Tibial artery (tissue), 4 donors: Measurements from ENCODE around the gene PRR19.

ENCODE experiments used
- DNase-seq, 2 donors: peaks; one replicate each; pipeline ENCODE4 v3.0.0-alpha.2; 2019
- H3K27ac ChIP-seq, 2 donors: fragments of 200-600 bp; sonication (generic) in 1 of 2; 1 replicate in 1 of 2; 2 replicates in 1 of 2; pipeline ENCODE4 v1.5.1; 2018 to 2019; ENCODE audit warnings: mild to moderate bottlenecking in 1 of 2
- H3K27me3 ChIP-seq, 2 donors: fragments of 200-600 bp; sonication (generic) in 1 of 2; one replicate each; pipeline versions ENCODE4 v1.5.1 to v1.6.0; 2016 to 2019
- H3K36me3 ChIP-seq, 3 donors: fragments of 200-600 bp; sonication (generic) in 2 of 3; one replicate each; pipeline ENCODE4 v1.5.1; 2016 to 2019; ENCODE audit warnings: mild to moderate bottlenecking in 2 of 3
- H3K4me1 ChIP-seq, 4 donors: fragments of 200-600 bp; sonication (generic) in 2 of 4; 1 replicate in 3 of 4; 2 replicates in 1 of 4; pipeline ENCODE4 v1.5.1; 2016 to 2019
- H3K4me3 ChIP-seq, 2 donors: fragments of 200-600 bp; sonication (generic) in 1 of 2; 1 replicate in 1 of 2; 2 replicates in 1 of 2; pipeline ENCODE4 v1.5.1; 2018 to 2019; ENCODE audit warnings: mild to moderate bottlenecking in 2 of 2
- H3K9me3 ChIP-seq, 3 donors: fragments of 200-600 bp; sonication (generic) in 1 of 3; one replicate each; pipeline ENCODE4 v1.5.1; 2016 to 2019
- intact Hi-C: fragments of 100-400 bp; cut with DNase I; formaldehyde crosslinking; loops from one replicate; pipeline ENCODE4 v1.15.0; 2023; ENCODE audit warnings: low total_unique reads
- TF ChIP-seq, protein P1 (sequence below), 2 experiments: fragments of 200-600 bp in 1 of 2; fragments of 450-650 bp in 1 of 2; IDR thresholded peaks; one replicate each; pipeline ENCODE4 v1.5.1; 2017 to 2019; ENCODE audit warnings: antibody characterized with exemption in 2 of 2, mild to moderate bottlenecking in 1 of 2, moderate library complexity in 1 of 2

Gene PRR19

DNA sequence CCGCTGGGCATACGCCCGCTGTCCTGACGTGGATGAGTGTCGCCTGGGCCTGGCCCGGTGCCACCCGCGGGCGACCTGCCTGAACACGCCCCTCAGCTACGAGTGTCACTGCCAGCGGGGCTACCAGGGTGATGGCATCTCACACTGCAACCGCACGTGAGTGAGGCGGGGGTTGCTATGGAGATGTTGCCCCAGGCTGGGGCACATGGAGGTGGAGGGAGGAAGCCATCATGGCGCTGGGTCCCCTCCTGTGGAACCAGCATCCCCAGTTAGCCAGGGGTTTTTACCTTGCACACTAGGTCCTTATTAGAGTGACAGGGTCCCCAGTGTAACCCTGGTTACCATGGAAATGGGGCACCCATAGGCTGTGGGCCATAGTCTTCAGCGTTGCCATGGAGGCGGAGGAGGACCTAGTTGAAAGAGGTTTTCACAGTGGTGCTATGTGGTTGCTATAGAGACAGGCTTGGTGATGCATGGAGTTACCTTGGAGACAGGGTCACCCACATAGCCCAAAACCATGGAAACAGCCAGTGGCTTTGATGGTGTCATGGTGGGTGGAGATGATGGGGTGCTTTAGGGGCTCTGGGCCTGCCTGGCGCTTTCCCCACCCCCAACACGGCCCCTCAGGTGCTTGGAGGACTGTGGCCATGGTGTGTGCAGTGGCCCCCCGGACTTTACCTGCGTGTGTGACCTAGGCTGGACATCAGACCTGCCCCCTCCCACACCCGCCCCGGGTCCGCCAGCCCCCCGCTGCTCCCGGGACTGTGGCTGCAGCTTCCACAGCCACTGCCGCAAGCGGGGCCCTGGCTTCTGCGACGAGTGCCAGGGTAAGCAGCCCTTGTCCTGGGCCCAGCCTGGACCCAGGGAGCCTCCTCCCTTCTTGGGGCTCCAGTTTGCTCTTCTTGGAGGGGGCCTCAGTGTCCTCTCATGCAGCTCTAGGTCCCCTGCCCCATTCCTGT is 50.6 kb downstream of the PRR19 start:
- H3K4me3 ChIP-seq = no peak overlapping the region
- no peak overlapping the region for H3K27ac ChIP-seq
- H3K9me3 ChIP-seq = no peaks in the 10 kb centered on the region
- no peak for DNase-seq
- peaks cover 29 to 79% (median 74%) of the 10 kb centered on the region in 3 donors for H3K36me3 ChIP-seq
- intact Hi-C loops = no loop called here
- no peaks in the 10 kb centered on the region for H3K4me1 ChIP-seq
- no peaks in the 10 kb centered on the region for H3K27me3 ChIP-seq
- TF ChIP-seq, protein P1, sequence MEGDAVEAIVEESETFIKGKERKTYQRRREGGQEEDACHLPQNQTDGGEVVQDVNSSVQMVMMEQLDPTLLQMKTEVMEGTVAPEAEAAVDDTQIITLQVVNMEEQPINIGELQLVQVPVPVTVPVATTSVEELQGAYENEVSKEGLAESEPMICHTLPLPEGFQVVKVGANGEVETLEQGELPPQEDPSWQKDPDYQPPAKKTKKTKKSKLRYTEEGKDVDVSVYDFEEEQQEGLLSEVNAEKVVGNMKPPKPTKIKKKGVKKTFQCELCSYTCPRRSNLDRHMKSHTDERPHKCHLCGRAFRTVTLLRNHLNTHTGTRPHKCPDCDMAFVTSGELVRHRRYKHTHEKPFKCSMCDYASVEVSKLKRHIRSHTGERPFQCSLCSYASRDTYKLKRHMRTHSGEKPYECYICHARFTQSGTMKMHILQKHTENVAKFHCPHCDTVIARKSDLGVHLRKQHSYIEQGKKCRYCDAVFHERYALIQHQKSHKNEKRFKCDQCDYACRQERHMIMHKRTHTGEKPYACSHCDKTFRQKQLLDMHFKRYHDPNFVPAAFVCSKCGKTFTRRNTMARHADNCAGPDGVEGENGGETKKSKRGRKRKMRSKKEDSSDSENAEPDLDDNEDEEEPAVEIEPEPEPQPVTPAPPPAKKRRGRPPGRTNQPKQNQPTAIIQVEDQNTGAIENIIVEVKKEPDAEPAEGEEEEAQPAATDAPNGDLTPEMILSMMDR (IDR thresholded peaks at IDR 0.05) = no peak

DNA sequence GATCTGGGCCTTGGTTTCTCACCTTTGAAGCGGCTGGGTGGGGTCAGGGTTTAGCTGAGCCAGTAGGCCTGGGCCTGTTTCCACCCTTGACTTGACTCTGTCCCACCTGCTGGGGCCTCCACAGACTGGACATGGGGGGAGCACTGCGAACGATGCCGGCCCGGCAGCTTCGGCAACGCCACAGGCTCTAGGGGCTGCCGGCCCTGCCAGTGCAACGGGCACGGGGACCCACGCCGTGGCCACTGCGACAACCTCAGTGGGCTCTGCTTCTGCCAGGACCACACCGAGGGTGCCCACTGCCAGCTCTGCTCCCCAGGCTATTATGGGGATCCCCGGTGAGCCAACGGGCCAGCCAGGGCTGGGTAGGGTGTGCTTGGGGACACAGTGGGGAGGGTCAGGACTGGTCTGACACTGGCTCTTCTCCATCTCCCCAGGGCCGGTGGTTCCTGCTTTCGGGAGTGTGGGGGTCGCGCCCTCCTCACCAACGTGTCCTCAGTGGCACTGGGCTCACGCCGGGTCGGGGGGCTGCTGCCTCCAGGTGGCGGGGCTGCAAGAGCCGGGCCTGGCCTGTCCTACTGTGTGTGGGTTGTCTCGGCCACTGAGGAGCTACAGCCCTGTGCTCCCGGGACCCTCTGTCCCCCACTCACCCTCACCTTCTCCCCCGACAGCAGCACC is 51.5 kb downstream of the PRR19 start:
- Histone ChIP-seq H3K4me1 (no peaks in the 10 kb centered on the region), H3K4me3 (no peak overlapping the region), H3K27me3 (no peaks in the 10 kb centered on the region), H3K27ac (no peak overlapping the region), H3K9me3 (no peaks in the 10 kb centered on the region), H3K36me3 (peaks cover 32 to 79% (median 75%) of the 10 kb centered on the region in 3 donors)
- intact Hi-C loops = no loop called here
- TF ChIP-seq, protein P1 (IDR thresholded peaks at IDR 0.05) = no peak
- no peak for DNase-seq

DNA sequence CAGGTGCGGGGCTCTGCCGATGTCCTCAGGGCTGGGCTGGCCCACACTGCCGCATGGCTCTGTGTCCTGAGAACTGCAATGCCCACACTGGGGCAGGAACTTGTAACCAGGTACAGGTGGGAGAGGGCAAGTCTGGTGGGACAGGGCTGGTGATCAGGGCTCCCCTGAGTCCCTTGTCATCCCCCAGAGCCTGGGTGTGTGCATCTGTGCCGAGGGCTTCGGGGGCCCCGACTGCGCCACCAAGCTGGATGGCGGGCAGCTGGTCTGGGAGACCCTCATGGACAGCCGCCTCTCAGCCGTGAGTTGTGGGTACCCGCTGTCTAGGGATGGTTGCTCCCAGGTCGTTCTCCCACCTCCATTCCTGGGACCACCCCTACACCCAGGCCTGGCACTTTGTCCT is 54.0 kb downstream of the PRR19 start:
- intact Hi-C loops = no loop called here
- Histone ChIP-seq H3K4me1 (no peaks in the 10 kb centered on the region), H3K9me3 (no peaks in the 10 kb centered on the region), H3K36me3 (peaks cover 37 to 94% (median 73%) of the 10 kb centered on the region in 3 donors), H3K27me3 (no peaks in the 10 kb centered on the region), H3K4me3 (no peak overlapping the region), H3K27ac (no peak overlapping the region)
- no peak for DNase-seq
- TF ChIP-seq, protein P1 (IDR thresholded peaks at IDR 0.05) = no peak

DNA sequence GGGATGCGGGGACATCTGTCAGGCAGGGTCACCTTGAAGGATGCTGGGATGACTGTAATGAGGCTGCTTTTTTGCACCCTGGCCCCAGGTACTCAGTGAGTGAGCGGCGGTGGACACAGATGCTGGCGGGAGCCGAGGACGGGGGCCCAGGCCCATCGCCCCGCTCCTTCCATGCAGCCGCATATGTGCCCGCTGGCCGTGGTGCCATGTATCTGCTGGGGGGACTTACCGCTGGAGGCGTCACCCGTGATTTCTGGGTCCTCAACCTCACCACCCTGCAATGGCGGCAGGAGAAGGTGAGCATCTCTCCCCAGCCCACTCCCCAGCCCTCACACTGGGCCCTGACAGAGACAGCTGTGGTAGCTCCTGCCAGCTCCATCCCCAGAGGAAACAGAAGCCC is 54.8 kb downstream of the PRR19 start:
- H3K27me3 ChIP-seq = no peaks in the 10 kb centered on the region
- TF ChIP-seq, protein P1 (IDR thresholded peaks at IDR 0.05) = no peak
- H3K4me3 ChIP-seq = no peak overlapping the region
- no peak overlapping the region for H3K27ac ChIP-seq
- peaks cover 37 to 94% (median 76%) of the 10 kb centered on the region in 3 donors for H3K36me3 ChIP-seq
- no peak for DNase-seq
- H3K9me3 ChIP-seq = no peaks in the 10 kb centered on the region
- intact Hi-C loops = no loop called here
- no peaks in the 10 kb centered on the region for H3K4me1 ChIP-seq

DNA sequence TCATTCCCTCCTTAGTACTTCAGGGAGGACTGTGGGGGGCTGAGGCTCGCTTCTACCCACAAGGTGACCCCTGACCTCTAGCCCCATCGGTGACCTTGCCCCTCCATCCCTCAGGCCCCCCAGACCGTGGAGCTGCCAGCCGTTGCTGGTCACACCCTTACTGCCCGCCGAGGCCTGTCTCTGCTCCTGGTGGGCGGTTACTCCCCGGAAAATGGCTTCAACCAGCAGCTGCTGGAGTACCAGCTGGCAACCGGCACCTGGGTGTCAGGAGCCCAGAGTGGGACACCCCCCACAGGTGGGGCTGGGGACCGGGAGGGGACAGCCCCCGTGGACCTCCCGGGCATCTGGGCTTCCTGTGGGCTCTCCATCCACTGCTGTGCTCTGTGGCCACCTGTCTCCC is 55.4 kb downstream of the PRR19 start:
- Histone ChIP-seq H3K27me3 (no peaks in the 10 kb centered on the region), H3K4me3 (no peak overlapping the region), H3K27ac (no peak overlapping the region), H3K9me3 (no peaks in the 10 kb centered on the region), H3K4me1 (no peaks in the 10 kb centered on the region), H3K36me3 (peaks cover 42 to 96% (median 76%) of the 10 kb centered on the region in 3 donors)
- intact Hi-C loops = no loop called here
- no peak for DNase-seq
- TF ChIP-seq, protein P1 (IDR thresholded peaks at IDR 0.05) = no peak
